Memory B cell (primary cell): ENCODE data around the gene CD300LB.
"Not testable (repeated sequence)": the region's sequence is repeated elsewhere in the genome, so short reads cannot be mapped to it uniquely, and the experiment has no call there.

Source experiments
- ATAC-seq: fragments of 150-1000 bp; cut with Tn5 transposase; 2 replicates; pipeline ENCODE4 v1.10.0; 2021; ENCODE audit warnings: low read depth, mild to moderate bottlenecking, moderate library complexity
- DNase-seq, 2 donors: peaks; one replicate each; pipeline ENCODE4 v3.0.0; 2022; ENCODE audit warnings: low spot score in 2 of 2
- H3K27ac Mint-ChIP-seq: one replicate; pipeline ENCODE4 v1.8.0; 2022; ENCODE audit warnings: mild to moderate bottlenecking, moderate library complexity, mixed read lengths
- H3K27me3 Mint-ChIP-seq: one replicate; pipeline ENCODE4 v1.8.0; 2022; ENCODE audit warnings: mixed read lengths
- H3K36me3 Mint-ChIP-seq: one replicate; pipeline ENCODE4 v1.8.0; 2022; ENCODE audit warnings: mild to moderate bottlenecking, mixed read lengths
- H3K4me1 Mint-ChIP-seq: one replicate; pipeline ENCODE4 v1.8.0; 2022; ENCODE audit warnings: mixed read lengths
- H3K4me3 Mint-ChIP-seq: one replicate; pipeline ENCODE4 v1.8.0; 2022; ENCODE audit warnings: mild to moderate bottlenecking, moderate library complexity, mixed read lengths
- H3K9me3 Mint-ChIP-seq: one replicate; pipeline ENCODE4 v1.8.0; 2022; ENCODE audit warnings: mixed read lengths

Gene CD300LB

GRCh38 chr17:74525465-74525725 lies 5.9 kb downstream of the CD300LB start:
- Mint-ChIP-seq H3K27me3 (peaks cover 8% of the 10 kb centered on the region), H3K4me1 (peaks cover 14% of the 10 kb centered on the region), H3K9me3 (no peaks in the 10 kb centered on the region), H3K27ac (no peak overlapping the region), H3K4me3 (no peak overlapping the region), H3K36me3 (no peaks in the 10 kb centered on the region)
- DNase-seq (no peak), ATAC-seq (no peak)

- peaks cover 12% of the 10 kb centered on the region for H3K4me1 Mint-ChIP-seq
- no peak overlapping the region for H3K27ac Mint-ChIP-seq
- no peaks in the 10 kb centered on the region for H3K36me3 Mint-ChIP-seq
- DNase-seq (no peak), ATAC-seq (no peak)
- no peaks in the 10 kb centered on the region for H3K9me3 Mint-ChIP-seq
- H3K27me3 Mint-ChIP-seq: peaks cover 7% of the 10 kb centered on the region
- no peak overlapping the region for H3K4me3 Mint-ChIP-seq
These were observed 6.4 kb downstream of the CD300LB start for GRCh38 chr17:74524653-74525464.

DNA sequence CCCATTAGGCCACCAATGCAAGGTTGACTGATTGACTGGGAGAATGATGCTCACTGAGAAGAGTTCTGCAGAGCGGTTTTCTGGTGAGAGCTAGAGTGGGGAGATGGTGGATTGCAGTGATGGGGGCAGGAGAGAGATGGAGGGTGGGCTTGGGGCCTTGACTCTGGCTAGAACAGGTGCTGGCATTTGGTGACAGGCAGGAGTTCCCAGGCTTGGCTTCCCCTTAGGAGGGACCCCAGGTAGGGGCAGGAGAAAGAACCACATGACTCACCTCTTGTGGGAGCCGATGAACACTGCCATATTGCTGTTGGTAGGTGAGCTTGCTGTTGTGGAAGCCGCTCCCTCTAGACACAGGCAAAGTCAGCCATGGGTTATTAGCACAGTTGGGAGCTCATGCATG lies 8.0 kb downstream of the CD300LB start:
- Mint-ChIP-seq H3K9me3 (peaks cover 5% of the 10 kb centered on the region), H3K36me3 (no peaks in the 10 kb centered on the region), H3K27ac (no peak overlapping the region), H3K4me3 (no peak overlapping the region), H3K27me3 (peaks cover 7% of the 10 kb centered on the region), H3K4me1 (peaks cover 4% of the 10 kb centered on the region)
- ATAC-seq (no peak), DNase-seq (no peak)

DNA sequence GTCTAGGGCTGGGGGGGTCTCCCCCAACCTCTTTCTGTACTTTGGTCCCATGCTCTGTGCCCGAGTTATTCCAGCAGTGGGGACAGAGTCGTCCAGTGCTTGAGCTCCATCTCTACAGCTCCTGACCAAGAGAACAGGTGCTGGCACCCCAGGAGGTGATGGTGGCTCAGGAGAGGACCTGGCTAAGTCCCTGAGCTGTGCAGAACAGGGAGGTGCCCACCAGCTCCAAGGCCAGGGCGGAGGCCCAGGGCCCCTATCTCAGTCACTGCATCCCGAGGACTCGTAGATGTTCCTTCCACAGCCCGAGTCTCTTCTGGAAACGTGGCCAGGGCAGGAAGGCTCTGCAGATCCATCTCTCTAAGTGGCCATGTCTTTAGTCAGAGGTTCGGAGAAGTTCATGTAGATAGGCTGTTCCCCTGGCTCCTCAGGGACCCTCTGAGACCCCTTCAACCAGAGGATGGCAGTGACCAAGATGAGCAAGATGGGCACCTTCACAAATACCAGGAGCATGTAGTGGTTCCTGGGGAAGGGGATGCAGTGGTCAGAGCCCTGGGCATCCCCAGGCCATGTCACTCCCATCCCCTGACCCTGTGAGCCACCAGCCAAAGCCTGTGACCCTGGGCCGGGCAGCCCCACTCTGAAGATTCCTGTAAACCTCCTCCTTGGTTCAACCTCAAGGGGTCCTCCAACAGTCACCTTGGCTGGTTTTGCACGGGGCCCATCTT lies 8.7 kb downstream of the CD300LB start:
- peaks cover 3% of the 10 kb centered on the region for H3K36me3 Mint-ChIP-seq
- peaks cover 8% of the 10 kb centered on the region for H3K9me3 Mint-ChIP-seq
- H3K27ac Mint-ChIP-seq: no peak overlapping the region
- H3K4me3 Mint-ChIP-seq: no peak overlapping the region
- peaks cover 4% of the 10 kb centered on the region for H3K4me1 Mint-ChIP-seq
- peak in 1 of 2 donors; percentile 8 for DNase-seq
- H3K27me3 Mint-ChIP-seq: peaks cover 7% of the 10 kb centered on the region
- no peak for ATAC-seq

GRCh38 chr17:74521701-74522201 lies 9.5 kb downstream of the CD300LB start:
- peaks cover 4% of the 10 kb centered on the region for H3K4me1 Mint-ChIP-seq
- peaks cover 3% of the 10 kb centered on the region for H3K36me3 Mint-ChIP-seq
- H3K27me3 Mint-ChIP-seq: peaks cover 7% of the 10 kb centered on the region
- ATAC-seq: no peak
- H3K9me3 Mint-ChIP-seq: peaks cover 8% of the 10 kb centered on the region
- no peak overlapping the region for H3K27ac Mint-ChIP-seq
- H3K4me3 Mint-ChIP-seq: no peak overlapping the region
- peak in 1 of 2 donors; percentile 11 for DNase-seq

DNA sequence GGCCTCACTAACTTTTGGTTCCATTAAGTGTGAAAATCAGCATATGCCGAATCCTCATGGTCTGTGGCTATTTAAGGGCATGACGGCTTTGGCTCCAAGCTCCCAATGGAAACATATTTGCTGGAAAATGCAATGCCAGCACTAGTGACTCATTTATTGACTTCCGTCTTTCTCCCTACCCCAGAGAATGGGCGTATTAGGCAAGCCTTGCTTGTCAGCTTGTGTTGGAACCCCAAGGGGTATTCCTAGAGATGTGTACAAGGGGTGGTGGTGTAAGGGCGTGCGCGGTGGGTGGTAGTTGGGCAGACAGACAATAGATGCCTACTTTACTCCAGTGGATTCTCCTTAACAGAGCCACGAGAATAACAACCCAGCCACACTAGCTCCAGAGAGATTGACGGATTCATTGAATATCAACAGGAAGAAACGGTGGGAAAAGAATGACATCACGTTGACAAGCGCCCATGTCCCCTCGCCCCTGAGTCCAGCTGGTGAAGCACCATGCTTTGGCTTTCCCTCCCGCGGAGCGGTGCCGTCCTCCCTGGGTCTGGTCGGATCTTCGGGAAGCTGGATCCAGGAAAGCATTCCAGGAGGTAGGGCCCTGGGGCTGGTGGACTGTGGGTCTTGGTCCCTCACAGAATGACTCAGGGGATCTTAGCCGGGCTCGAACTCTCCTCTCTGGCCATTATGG lies 10.3 kb downstream of the CD300LB start:
- ATAC-seq (no peak), DNase-seq (no peak)
- no peak overlapping the region for H3K4me3 Mint-ChIP-seq
- H3K9me3 Mint-ChIP-seq: peaks cover 8% of the 10 kb centered on the region
- H3K4me1 Mint-ChIP-seq: peaks cover 4% of the 10 kb centered on the region
- peak overlapping the region; percentile 36 for H3K27ac Mint-ChIP-seq
- peaks cover 3% of the 10 kb centered on the region for H3K36me3 Mint-ChIP-seq
- peaks cover 7% of the 10 kb centered on the region for H3K27me3 Mint-ChIP-seq

DNA sequence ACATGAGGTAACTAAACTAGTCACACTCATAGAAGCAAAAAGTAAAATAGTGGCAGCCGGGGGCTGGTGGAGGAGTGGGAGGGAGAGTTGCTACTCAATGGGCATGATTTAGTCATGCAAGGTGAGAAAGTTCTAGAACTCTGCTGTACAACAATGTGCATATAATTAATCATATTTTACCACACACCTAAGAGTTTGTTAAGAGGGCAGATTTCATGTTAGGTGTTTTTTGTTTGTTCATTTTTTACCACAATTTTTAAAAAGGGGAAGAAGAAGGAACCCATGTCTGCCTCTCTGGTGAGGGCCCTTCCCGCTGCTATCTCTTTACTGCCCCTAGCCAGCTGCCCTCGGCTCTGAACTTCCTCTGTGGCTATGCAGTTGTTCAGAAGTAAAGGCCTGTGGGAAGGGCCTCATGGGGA lies 11.2 kb downstream of the CD300LB start:
- peaks cover 3% of the 10 kb centered on the region for H3K36me3 Mint-ChIP-seq
- H3K27ac Mint-ChIP-seq: no peak overlapping the region
- peaks cover 4% of the 10 kb centered on the region for H3K4me1 Mint-ChIP-seq
- H3K27me3 Mint-ChIP-seq: peaks cover 7% of the 10 kb centered on the region
- DNase-seq (peak in 1 of 2 donors; percentile 36), ATAC-seq (peak; percentile 92)
- peaks cover 8% of the 10 kb centered on the region for H3K9me3 Mint-ChIP-seq
- H3K4me3 Mint-ChIP-seq: no peak overlapping the region

- H3K27me3 Mint-ChIP-seq: not testable (repeated sequence)
- peaks cover 19% of the 10 kb centered on the region for H3K9me3 Mint-ChIP-seq
These were observed 12.8 kb downstream of the CD300LB start for GRCh38 chr17:74518413-74518981.

DNA sequence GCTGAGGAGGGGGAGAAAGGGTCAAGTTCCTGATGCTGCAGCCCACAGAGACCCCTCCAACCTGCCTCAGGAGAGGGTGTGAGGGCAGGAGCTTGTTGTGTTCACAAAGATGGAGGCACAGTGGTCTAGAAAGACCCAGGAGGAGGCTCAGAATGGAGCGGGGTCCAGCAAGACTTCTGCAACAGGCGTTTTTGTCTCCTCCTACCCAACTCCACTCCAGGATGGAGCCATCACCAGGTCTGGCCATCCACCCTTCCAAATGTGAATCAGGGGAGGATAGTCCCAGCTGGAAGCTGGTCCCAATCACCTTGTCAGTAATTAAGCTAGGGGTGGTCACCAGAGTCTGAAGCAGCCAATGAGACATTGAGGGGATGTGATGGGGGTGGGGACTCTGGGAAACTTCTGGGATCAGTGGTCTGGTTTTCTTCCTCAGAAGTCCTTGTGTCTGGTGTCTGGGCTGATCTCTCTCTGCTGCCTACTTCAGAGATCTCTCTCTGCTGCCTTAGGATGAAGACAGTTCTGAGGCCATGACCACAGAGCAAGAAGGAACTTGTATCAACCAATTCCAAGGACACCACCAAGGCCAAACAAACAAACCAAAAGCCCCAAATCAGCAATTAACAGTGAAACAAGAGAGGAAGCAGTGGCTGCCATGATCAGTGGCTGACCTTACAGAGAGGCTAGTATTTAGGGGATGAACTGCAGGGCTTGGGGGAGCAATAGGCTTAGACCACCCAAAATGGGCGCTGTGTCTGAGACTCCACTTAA lies 14.5 kb downstream of the CD300LB start:
- Mint-ChIP-seq H3K27ac (peak overlapping the region; percentile 33), H3K9me3 (peaks cover 19% of the 10 kb centered on the region), H3K36me3 (peaks cover 11% of the 10 kb centered on the region), H3K4me1 (peaks cover 23% of the 10 kb centered on the region), H3K4me3 (no peak overlapping the region), H3K27me3 (peaks cover 7% of the 10 kb centered on the region)
- DNase-seq (no peak), ATAC-seq (no peak)

More at GRCh38 chr17:74518413-74518981, 12.8 kb downstream of the CD300LB start:
- Mint-ChIP-seq H3K4me1 (peaks cover 14% of the 10 kb centered on the region), H3K36me3 (peaks cover 11% of the 10 kb centered on the region)
- DNase-seq, H3K27ac Mint-ChIP-seq, ATAC-seq, H3K4me3 Mint-ChIP-seq: not testable (repeated sequence)

DNA sequence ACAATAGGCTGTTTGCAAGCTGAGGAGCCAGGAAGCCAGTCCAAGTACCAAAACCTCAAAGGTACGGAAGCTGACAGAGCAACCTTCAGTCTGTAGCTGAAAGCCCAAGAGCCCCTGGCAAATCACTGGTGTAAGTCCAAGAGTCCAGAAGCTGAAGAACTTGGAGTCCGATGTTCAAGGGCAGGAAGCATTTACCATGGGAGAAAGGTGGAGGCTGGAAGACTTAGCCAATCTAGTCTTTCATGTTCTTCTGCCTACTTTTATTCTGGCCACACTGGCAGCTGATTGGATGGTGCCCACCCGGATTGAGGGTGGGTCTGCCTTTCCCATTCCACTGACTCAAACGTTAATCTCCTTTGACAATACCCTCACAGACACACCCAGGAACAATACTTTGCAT lies 15.3 kb downstream of the CD300LB start:
- DNase-seq (no peak), ATAC-seq (no peak)
- Mint-ChIP-seq H3K27me3 (peaks cover 10% of the 10 kb centered on the region), H3K9me3 (peaks cover 19% of the 10 kb centered on the region), H3K36me3 (peaks cover 11% of the 10 kb centered on the region), H3K4me1 (peaks cover 22% of the 10 kb centered on the region), H3K27ac (peak overlapping the region; percentile 33), H3K4me3 (no peak overlapping the region)

- Mint-ChIP-seq H3K4me3 (peak overlapping the region; percentile 4), H3K4me1 (peaks cover 20% of the 10 kb centered on the region), H3K27ac (peak overlapping the region; percentile 100), H3K9me3 (peaks cover 19% of the 10 kb centered on the region), H3K27me3 (peaks cover 8% of the 10 kb centered on the region), H3K36me3 (peaks cover 11% of the 10 kb centered on the region)
- no peak for DNase-seq
- peak; percentile 53 for ATAC-seq
These were observed 16.5 kb downstream of the CD300LB start for GRCh38 chr17:74514632-74515334.

DNA sequence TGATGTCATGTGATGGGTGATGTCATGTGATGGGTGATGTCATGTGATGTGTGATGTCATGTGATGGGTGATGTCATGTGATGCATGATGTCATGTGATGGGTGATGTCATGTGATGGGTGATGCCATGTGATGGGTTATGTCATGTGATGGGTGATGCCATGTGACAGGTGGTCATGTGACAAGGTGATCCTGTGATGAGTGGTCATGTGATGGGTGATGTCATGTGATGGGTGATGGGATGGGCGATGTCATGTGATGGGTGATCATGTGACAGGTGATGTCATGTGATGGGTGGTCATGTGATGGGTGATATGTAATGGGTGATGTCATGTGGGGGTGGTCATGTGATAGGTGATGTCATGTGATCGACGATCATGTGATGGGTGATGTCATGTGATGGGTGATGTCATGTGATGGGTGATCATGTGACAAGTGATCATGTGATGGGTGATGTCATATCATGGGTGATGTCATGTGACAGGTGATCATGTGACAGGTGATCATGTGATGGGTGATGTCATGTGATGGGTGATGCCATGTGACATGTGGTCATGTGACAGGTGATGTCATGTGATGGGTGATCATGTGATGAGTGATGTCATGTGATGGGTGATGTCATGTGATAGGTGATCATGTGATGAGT lies 17.2 kb downstream of the CD300LB start:
- peak; percentile 62 to 66 for DNase-seq
- peaks cover 20% of the 10 kb centered on the region for H3K4me1 Mint-ChIP-seq
- peak; percentile 50 for ATAC-seq
- H3K4me3 Mint-ChIP-seq: no peak overlapping the region
- peaks cover 8% of the 10 kb centered on the region for H3K27me3 Mint-ChIP-seq
- peak overlapping the region; percentile 100 for H3K27ac Mint-ChIP-seq
- H3K9me3 Mint-ChIP-seq: peaks cover 16% of the 10 kb centered on the region
- peaks cover 11% of the 10 kb centered on the region for H3K36me3 Mint-ChIP-seq
